Liver (tissue), 3 donors: ENCODE data around the gene DNHD1.
"Not testable (repeated sequence)": the region's sequence is repeated elsewhere in the genome, so short reads cannot be mapped to it uniquely, and the experiment has no call there.

Experiments used
- EGR1 ChIP-seq, 2 donors: IDR thresholded peaks; 2 replicates each; pipeline ENCODE4 v1.6.1; 2016 to 2018; ENCODE audit warnings: antibody characterized with exemption in 2 of 2, low read depth in 2 of 2
- FOXA1 ChIP-seq: IDR thresholded peaks from 2 replicates; pipeline ENCODE4 v1.6.1; 2016; ENCODE audit warnings: antibody characterized with exemption
- GABPA ChIP-seq, 2 donors: IDR thresholded peaks in 1 of 2; conservative IDR thresholded peaks in 1 of 2; 2 replicates each; pipeline ENCODE4 v1.6.1; 2016; ENCODE audit warnings: antibody characterized with exemption in 2 of 2, mild to moderate bottlenecking in 1 of 2, moderate library complexity in 1 of 2
- HNF4A ChIP-seq, 2 donors: conservative IDR thresholded peaks; 2 replicates each; pipeline ENCODE4 v1.6.1; 2016; ENCODE audit warnings: antibody characterized with exemption in 2 of 2, mild to moderate bottlenecking in 2 of 2
- JUND ChIP-seq, 2 donors: IDR thresholded peaks; 2 replicates each; pipeline ENCODE4 v1.6.1; 2016; ENCODE audit warnings: antibody characterized with exemption in 2 of 2
- RAD21 ChIP-seq, 2 donors: IDR thresholded peaks; 2 replicates each; pipeline ENCODE4 v1.6.1; 2016; ENCODE audit warnings: antibody characterized with exemption in 2 of 2, mild to moderate bottlenecking in 2 of 2
- RXRA ChIP-seq, 2 donors: IDR thresholded peaks; 2 replicates each; pipeline ENCODE4 v1.6.1; 2017 to 2018; ENCODE audit warnings: antibody characterized with exemption in 2 of 2, mild to moderate bottlenecking in 1 of 2
- TAF1 ChIP-seq: conservative IDR thresholded peaks from 2 replicates; pipeline ENCODE4 v1.6.1; 2016; ENCODE audit warnings: antibody characterized with exemption, mild to moderate bottlenecking
- TF ChIP-seq, protein P1 (sequence below): fragments of 150-350 bp; IDR thresholded peaks from 2 replicates; pipeline ENCODE4 v1.5.1; 2017; ENCODE audit warnings: improper control_type of control experiment, low read depth, low read length; ENCODE audit not compliant: missing input control
- TF ChIP-seq, protein P2 (sequence below): IDR thresholded peaks from 2 replicates; pipeline ENCODE4 v1.6.1; 2016; ENCODE audit warnings: antibody characterized with exemption, mild to moderate bottlenecking
- TF ChIP-seq, protein P3 (sequence below): IDR thresholded peaks from 2 replicates; pipeline ENCODE4 v1.6.1; 2016; ENCODE audit warnings: antibody characterized with exemption
- TF ChIP-seq, protein P4 (sequence below): IDR thresholded peaks from 2 replicates; pipeline ENCODE4 v1.6.1; 2016; ENCODE audit warnings: antibody characterized with exemption
- TF ChIP-seq, protein P5 (sequence below): IDR thresholded peaks from 2 replicates; pipeline ENCODE4 v1.6.1; 2016; ENCODE audit warnings: antibody characterized with exemption
- donor health status: healthy.
- donor health status: healthy.

DNA sequence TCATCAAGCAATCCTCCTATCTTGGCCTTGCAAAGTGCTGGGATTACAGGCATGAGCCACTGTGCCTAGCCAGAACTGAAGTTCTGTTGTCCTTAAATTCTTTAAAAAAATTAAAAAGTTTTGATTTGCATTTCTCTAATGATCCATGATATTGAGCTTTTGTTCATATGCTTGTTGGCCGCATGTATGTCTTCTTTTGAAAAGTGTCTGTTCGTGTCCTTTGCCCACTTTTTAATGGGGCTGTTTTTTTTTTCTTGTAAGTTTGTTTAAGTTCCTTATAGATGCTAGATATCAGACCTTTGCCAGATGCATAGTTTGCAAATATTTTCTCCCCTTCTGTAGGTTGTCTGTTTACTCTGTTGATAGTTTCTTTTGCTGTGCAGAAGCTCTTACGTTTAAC, 24.9 kb downstream of the DNHD1 start:
- TF ChIP-seq EGR1 (IDR thresholded peaks at IDR 0.05; ENCODE audit: low read depth in 2 of 2); FOXA1; HNF4A (conservative IDR thresholded peaks at IDR 0.05); TAF1; JUND (IDR thresholded peaks at IDR 0.05); GABPA (IDR thresholded peaks at IDR 0.05 in 1 of 2, conservative IDR thresholded peaks at IDR 0.05 in 1 of 2); RXRA (IDR thresholded peaks at IDR 0.05); RAD21 (IDR thresholded peaks at IDR 0.05): not testable (repeated sequence)
- TF ChIP-seq, protein P1, sequence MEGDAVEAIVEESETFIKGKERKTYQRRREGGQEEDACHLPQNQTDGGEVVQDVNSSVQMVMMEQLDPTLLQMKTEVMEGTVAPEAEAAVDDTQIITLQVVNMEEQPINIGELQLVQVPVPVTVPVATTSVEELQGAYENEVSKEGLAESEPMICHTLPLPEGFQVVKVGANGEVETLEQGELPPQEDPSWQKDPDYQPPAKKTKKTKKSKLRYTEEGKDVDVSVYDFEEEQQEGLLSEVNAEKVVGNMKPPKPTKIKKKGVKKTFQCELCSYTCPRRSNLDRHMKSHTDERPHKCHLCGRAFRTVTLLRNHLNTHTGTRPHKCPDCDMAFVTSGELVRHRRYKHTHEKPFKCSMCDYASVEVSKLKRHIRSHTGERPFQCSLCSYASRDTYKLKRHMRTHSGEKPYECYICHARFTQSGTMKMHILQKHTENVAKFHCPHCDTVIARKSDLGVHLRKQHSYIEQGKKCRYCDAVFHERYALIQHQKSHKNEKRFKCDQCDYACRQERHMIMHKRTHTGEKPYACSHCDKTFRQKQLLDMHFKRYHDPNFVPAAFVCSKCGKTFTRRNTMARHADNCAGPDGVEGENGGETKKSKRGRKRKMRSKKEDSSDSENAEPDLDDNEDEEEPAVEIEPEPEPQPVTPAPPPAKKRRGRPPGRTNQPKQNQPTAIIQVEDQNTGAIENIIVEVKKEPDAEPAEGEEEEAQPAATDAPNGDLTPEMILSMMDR = not testable (repeated sequence)
- TF ChIP-seq, protein P2, sequence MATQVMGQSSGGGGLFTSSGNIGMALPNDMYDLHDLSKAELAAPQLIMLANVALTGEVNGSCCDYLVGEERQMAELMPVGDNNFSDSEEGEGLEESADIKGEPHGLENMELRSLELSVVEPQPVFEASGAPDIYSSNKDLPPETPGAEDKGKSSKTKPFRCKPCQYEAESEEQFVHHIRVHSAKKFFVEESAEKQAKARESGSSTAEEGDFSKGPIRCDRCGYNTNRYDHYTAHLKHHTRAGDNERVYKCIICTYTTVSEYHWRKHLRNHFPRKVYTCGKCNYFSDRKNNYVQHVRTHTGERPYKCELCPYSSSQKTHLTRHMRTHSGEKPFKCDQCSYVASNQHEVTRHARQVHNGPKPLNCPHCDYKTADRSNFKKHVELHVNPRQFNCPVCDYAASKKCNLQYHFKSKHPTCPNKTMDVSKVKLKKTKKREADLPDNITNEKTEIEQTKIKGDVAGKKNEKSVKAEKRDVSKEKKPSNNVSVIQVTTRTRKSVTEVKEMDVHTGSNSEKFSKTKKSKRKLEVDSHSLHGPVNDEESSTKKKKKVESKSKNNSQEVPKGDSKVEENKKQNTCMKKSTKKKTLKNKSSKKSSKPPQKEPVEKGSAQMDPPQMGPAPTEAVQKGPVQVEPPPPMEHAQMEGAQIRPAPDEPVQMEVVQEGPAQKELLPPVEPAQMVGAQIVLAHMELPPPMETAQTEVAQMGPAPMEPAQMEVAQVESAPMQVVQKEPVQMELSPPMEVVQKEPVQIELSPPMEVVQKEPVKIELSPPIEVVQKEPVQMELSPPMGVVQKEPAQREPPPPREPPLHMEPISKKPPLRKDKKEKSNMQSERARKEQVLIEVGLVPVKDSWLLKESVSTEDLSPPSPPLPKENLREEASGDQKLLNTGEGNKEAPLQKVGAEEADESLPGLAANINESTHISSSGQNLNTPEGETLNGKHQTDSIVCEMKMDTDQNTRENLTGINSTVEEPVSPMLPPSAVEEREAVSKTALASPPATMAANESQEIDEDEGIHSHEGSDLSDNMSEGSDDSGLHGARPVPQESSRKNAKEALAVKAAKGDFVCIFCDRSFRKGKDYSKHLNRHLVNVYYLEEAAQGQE = not testable (repeated sequence)
- TF ChIP-seq, protein P3, sequence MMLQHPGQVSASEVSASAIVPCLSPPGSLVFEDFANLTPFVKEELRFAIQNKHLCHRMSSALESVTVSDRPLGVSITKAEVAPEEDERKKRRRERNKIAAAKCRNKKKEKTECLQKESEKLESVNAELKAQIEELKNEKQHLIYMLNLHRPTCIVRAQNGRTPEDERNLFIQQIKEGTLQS = not testable (repeated sequence)
- TF ChIP-seq, protein P4, sequence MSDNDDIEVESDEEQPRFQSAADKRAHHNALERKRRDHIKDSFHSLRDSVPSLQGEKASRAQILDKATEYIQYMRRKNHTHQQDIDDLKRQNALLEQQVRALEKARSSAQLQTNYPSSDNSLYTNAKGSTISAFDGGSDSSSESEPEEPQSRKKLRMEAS = not testable (repeated sequence)
- TF ChIP-seq, protein P5, sequence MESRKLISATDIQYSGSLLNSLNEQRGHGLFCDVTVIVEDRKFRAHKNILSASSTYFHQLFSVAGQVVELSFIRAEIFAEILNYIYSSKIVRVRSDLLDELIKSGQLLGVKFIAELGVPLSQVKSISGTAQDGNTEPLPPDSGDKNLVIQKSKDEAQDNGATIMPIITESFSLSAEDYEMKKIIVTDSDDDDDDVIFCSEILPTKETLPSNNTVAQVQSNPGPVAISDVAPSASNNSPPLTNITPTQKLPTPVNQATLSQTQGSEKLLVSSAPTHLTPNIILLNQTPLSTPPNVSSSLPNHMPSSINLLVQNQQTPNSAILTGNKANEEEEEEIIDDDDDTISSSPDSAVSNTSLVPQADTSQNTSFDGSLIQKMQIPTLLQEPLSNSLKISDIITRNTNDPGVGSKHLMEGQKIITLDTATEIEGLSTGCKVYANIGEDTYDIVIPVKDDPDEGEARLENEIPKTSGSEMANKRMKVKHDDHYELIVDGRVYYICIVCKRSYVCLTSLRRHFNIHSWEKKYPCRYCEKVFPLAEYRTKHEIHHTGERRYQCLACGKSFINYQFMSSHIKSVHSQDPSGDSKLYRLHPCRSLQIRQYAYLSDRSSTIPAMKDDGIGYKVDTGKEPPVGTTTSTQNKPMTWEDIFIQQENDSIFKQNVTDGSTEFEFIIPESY = not testable (repeated sequence)
